GM23338 (cell line): Measurements from ENCODE around the gene MVB12B.

ENCODE experiments used
- CREB1 ChIP-seq: fragments of 250-450 bp; sonication (Bioruptor Pico); IDR thresholded peaks from 2 replicates; pipeline ENCODE4 v1.5.0; 2020; ENCODE audit warnings: low read depth, mild to moderate bottlenecking, moderate library complexity
- EZH2 ChIP-seq: fragments of 200-600 bp; sonication (generic); IDR thresholded peaks from one replicate; pipeline ENCODE4 v1.8.0; 2017; ENCODE audit warnings: antibody characterized with exemption, mild to moderate bottlenecking, low read depth; ENCODE audit not compliant: unreplicated experiment
- EZH2phosphoT487 ChIP-seq: fragments of 200-600 bp; sonication (generic); IDR thresholded peaks from one replicate; pipeline ENCODE4 v1.8.1; 2018; ENCODE audit warnings: antibody characterized with exemption; ENCODE audit not compliant: unreplicated experiment
- JUNB ChIP-seq: IDR thresholded peaks from one replicate; pipeline ENCODE4 v1.6.1; 2016; ENCODE audit warnings: antibody characterized with exemption; ENCODE audit not compliant: unreplicated experiment
- POLR2AphosphoS5 ChIP-seq: IDR thresholded peaks from 2 replicates; pipeline ENCODE4 v1.6.1; 2016; ENCODE audit warnings: antibody characterized with exemption, low read depth
- STAT1 ChIP-seq: IDR thresholded peaks from one replicate; pipeline ENCODE4 v1.6.1; 2016; ENCODE audit warnings: antibody characterized with exemption; ENCODE audit not compliant: unreplicated experiment
- TF ChIP-seq, protein P1 (sequence below), 2 experiments: fragments of 200-600 bp in 1 of 2; sonication (generic) in 1 of 2; conservative IDR thresholded peaks; 2 replicates each; pipeline versions ENCODE4 v1.5.1 to v1.6.1; 2016 to 2017; ENCODE audit warnings: antibody characterized with exemption in 2 of 2, low read depth in 2 of 2, mild to moderate bottlenecking in 2 of 2, moderate library complexity in 1 of 2
- TF ChIP-seq, protein P2 (sequence below): IDR thresholded peaks from one replicate; pipeline ENCODE4 v1.6.1; 2018; ENCODE audit warnings: antibody characterized with exemption; ENCODE audit not compliant: unreplicated experiment

GRCh38 chr9:126312584-126313551 lies 13.8 kb upstream of the MVB12B start:
- no peak for TF ChIP-seq EZH2
- no peak for TF ChIP-seq POLR2AphosphoS5
- TF ChIP-seq, protein P1, sequence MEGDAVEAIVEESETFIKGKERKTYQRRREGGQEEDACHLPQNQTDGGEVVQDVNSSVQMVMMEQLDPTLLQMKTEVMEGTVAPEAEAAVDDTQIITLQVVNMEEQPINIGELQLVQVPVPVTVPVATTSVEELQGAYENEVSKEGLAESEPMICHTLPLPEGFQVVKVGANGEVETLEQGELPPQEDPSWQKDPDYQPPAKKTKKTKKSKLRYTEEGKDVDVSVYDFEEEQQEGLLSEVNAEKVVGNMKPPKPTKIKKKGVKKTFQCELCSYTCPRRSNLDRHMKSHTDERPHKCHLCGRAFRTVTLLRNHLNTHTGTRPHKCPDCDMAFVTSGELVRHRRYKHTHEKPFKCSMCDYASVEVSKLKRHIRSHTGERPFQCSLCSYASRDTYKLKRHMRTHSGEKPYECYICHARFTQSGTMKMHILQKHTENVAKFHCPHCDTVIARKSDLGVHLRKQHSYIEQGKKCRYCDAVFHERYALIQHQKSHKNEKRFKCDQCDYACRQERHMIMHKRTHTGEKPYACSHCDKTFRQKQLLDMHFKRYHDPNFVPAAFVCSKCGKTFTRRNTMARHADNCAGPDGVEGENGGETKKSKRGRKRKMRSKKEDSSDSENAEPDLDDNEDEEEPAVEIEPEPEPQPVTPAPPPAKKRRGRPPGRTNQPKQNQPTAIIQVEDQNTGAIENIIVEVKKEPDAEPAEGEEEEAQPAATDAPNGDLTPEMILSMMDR (conservative IDR thresholded peaks at IDR 0.05; ENCODE audit: low read depth in 2 of 2): no peak
- TF ChIP-seq STAT1: no peak
- TF ChIP-seq CREB1 (CRISPR knock-in tag): no peak
- TF ChIP-seq EZH2phosphoT487: no peak
- TF ChIP-seq, protein P2, sequence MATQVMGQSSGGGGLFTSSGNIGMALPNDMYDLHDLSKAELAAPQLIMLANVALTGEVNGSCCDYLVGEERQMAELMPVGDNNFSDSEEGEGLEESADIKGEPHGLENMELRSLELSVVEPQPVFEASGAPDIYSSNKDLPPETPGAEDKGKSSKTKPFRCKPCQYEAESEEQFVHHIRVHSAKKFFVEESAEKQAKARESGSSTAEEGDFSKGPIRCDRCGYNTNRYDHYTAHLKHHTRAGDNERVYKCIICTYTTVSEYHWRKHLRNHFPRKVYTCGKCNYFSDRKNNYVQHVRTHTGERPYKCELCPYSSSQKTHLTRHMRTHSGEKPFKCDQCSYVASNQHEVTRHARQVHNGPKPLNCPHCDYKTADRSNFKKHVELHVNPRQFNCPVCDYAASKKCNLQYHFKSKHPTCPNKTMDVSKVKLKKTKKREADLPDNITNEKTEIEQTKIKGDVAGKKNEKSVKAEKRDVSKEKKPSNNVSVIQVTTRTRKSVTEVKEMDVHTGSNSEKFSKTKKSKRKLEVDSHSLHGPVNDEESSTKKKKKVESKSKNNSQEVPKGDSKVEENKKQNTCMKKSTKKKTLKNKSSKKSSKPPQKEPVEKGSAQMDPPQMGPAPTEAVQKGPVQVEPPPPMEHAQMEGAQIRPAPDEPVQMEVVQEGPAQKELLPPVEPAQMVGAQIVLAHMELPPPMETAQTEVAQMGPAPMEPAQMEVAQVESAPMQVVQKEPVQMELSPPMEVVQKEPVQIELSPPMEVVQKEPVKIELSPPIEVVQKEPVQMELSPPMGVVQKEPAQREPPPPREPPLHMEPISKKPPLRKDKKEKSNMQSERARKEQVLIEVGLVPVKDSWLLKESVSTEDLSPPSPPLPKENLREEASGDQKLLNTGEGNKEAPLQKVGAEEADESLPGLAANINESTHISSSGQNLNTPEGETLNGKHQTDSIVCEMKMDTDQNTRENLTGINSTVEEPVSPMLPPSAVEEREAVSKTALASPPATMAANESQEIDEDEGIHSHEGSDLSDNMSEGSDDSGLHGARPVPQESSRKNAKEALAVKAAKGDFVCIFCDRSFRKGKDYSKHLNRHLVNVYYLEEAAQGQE: no peak
- no peak for TF ChIP-seq JUNB
